Large intestine (tissue), 12 donors: ENCODE data around the gene TRPC6. TPM values are rescaled to one million over a fixed set of nuclear protein-coding genes. Genes with fewer than 3 reads are reported as not detected.
A peak's percentile ranks its signal among the peaks of the same experiment; 100 is the strongest.

Experiments
- DNase-seq, 2 donors: peaks; one replicate each; pipeline versions ENCODE4 v3.0.0 to v3.0.0-alpha.2; 2013
- H3K27ac ChIP-seq: one replicate; pipeline ENCODE4 v1.5.1; 2013; ENCODE audit warnings: low read length
- H3K27me3 ChIP-seq: 2 replicates; pipeline ENCODE4 v1.6.1; 2013; ENCODE audit warnings: low read length; ENCODE audit not compliant: control insufficient read depth, insufficient read depth
- H3K36me3 ChIP-seq: 2 replicates; pipeline ENCODE4 v1.6.1; 2013; ENCODE audit warnings: low read length; ENCODE audit not compliant: control insufficient read depth, insufficient read depth
- H3K4me1 ChIP-seq: one replicate; pipeline ENCODE4 v1.6.1; 2013; ENCODE audit warnings: low read length; ENCODE audit not compliant: control insufficient read depth, insufficient read depth
- H3K4me3 ChIP-seq: one replicate; pipeline ENCODE4 v1.5.1; 2013; ENCODE audit warnings: low read length
- H3K9me3 ChIP-seq: one replicate; pipeline ENCODE4 v1.6.1; 2013; ENCODE audit warnings: mild to moderate bottlenecking, low read depth, low read length, moderate library complexity; ENCODE audit not compliant: control insufficient read depth
- WGBS: methylation state at CpG from one replicate; pipeline ENCODE4 v1.1.5; 2013; ENCODE audit warnings: low lambda C conversion rate; ENCODE audit not compliant: insufficient coverage; 5-methylcytosine and 5-hydroxymethylcytosine counted together
- long read RNA-seq, 11 donors: transcript quantifications; one replicate each; lab custom pipeline, GENCODE V29; 2026
- polyA plus RNA-seq: library from polyadenylated mRNA; unstranded; fragments of 120-200 nt; gene quantifications from one replicate; pipeline ENCODE4 v1.2.1, GENCODE V29; 2013

Gene TRPC6
- polyA plus RNA-seq, result 4.2 TPM
- long read RNA-seq, donor 1, result 0 reads
- long read RNA-seq, donor 2, result 0 reads
- long read RNA-seq, donor 3, result 0 reads
- long read RNA-seq, donor 4, result 0 reads
- long read RNA-seq, donor 5, full-length matches to known transcripts, result 1 of 1 reads
- long read RNA-seq, donor 5, partial matches to known transcripts, result 0 of 1 reads
- long read RNA-seq, donor 5, other reads (novel, unspliced or antisense), result 0 of 1 reads
- long read RNA-seq, donor 6, result 0 reads
- long read RNA-seq, donor 7, partial matches to known transcripts, result 0 of 1 reads
- long read RNA-seq, donor 7, other reads (novel, unspliced or antisense), result 0 of 1 reads
- long read RNA-seq, donor 8, full-length matches to known transcripts, result 1 of 1 reads
- long read RNA-seq, donor 8, partial matches to known transcripts, result 0 of 1 reads
- long read RNA-seq, donor 8, other reads (novel, unspliced or antisense), result 0 of 1 reads
- long read RNA-seq, donor 9, result 0 reads
- long read RNA-seq, donor 10, result 0 reads
- long read RNA-seq, donor 11, result 0 reads

DNA sequence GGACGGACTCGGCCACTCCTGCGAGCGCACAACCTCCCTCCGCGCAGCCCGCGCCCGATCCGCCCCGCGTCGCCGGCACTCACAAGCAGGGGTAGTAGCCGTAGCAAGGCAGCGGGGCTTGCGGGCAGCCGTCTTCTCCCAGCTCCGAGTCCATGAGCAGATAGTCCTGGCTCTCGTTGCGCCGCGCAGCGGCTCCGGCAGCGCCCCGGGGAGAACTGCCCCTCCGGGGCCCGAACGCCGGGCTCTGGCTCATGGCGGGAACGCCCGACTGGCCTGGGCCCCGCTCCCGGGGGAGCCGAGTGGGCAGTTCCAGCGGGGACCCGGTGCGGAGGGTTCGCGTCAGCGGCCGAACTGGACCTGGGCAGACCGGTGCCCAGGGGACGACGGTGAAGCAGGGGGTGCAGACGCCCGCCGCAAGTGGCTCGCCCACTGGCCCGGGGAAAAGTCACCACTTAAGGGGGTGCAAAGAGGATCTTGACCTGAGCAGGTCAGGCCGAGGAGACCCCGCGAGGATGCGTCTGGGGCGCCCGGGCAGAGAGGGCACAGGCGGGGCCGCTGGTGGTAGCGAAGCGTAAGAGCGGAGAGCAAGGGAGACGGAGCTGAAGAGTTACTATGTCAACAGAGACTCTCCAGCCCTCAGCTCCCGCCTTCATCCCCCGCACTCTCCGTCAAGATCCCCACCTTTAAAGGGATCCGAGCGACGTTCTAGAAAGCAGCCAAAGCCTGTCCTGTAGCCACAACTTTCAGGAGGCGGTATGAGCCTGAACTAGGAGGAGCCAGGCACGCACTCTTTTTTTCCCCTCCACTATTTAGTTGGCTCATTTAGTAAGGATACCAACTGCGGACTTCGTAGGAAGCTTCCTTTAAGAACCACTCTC is at the start of gene TRPC6:
Gene TRPC6, minus strand, starts transcription at position 757 of the 878 bp plus-strand sequence. Its CDS starts 504 bp downstream, at position 253.
- no peak within 1 kb of the TSS for H3K27ac ChIP-seq
- H3K4me1 ChIP-seq, result peaks cover 3% of the 10 kb centered on the region
- peak within 1 kb of the TSS; percentile 41 for H3K4me3 ChIP-seq
- whole genome bisulfite sequencing, result no CpG with 5 or more reads among the region's 74 CpGs
- H3K27me3 ChIP-seq, result peaks cover 49% of the 10 kb centered on the region
- peaks cover 3% of the 10 kb centered on the region for H3K9me3 ChIP-seq
- DNase-seq, result peak; percentile 3 to 37
- H3K36me3 ChIP-seq, result no peaks in the 10 kb centered on the region

DNA sequence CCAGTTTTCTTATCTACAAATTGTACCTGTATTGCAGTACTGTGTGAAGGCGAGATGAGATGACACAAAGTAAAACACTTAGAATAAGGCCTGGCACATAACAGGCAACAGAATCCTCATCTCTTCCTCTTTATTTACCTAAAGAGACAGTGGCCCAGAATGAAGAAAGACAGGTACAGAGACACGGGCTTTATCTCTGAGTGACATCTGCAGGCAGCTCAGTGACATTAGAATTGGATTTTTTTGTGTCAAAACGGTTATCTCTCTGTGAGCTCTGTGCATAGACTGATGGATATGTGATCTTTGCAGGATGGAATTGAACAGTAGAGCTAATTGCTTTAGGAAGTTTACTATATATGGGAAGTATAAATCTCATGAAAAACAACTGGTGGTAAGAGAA is 36.2 kb upstream of the TRPC6 start:
- H3K27ac ChIP-seq, result no peak overlapping the region
- no peak for DNase-seq
- whole genome bisulfite sequencing, result no CpG with 5 or more reads among the region's 3 CpGs
- H3K4me3 ChIP-seq, result no peak overlapping the region
- no peaks in the 10 kb centered on the region for H3K36me3 ChIP-seq
- H3K9me3 ChIP-seq, result no peaks in the 10 kb centered on the region
- no peaks in the 10 kb centered on the region for H3K4me1 ChIP-seq
- no peaks in the 10 kb centered on the region for H3K27me3 ChIP-seq

GRCh38 chr11:101618709-101619108 is 34.9 kb upstream of the TRPC6 start:
- H3K4me1 ChIP-seq, result no peaks in the 10 kb centered on the region
- H3K9me3 ChIP-seq, result no peaks in the 10 kb centered on the region
- no peaks in the 10 kb centered on the region for H3K36me3 ChIP-seq
- no peaks in the 10 kb centered on the region for H3K27me3 ChIP-seq
- H3K27ac ChIP-seq, result no peak overlapping the region
- DNase-seq, result no peak
- H3K4me3 ChIP-seq, result no peak overlapping the region
- WGBS, result 100% methylated on average over 1 of the region's 2 CpGs

- WGBS, result no CpG with 5 or more reads among the region's 6 CpGs
- Histone ChIP-seq H3K9me3 (no peaks in the 10 kb centered on the region), H3K4me3 (no peak overlapping the region), H3K27ac (no peak overlapping the region), H3K4me1 (no peaks in the 10 kb centered on the region), H3K36me3 (no peaks in the 10 kb centered on the region), H3K27me3 (no peaks in the 10 kb centered on the region)
- no peak for DNase-seq
These were observed 34.0 kb upstream of the TRPC6 start for GRCh38 chr11:101617735-101618332.

DNA sequence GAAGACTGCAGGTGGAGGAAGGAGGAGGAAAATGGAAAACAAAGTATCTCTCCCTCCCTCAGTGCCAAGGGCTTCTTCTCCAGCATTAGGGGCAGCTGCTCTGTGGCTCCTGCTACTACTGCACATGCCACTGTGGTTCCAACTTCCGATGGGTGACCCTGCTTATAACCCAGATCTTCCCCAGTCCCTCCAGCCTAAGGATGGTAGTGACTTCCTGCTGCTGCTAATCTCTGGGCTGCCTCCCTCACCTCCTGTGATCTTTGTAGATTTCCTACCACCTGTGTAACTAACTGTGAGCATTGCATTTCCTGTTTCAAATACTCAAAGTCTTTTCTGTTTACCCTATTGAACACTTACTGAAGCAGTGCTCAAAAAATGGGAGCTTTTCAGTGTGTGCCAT is 28.7 kb upstream of the TRPC6 start:
- Histone ChIP-seq H3K27ac (no peak overlapping the region), H3K36me3 (no peaks in the 10 kb centered on the region), H3K4me1 (no peaks in the 10 kb centered on the region), H3K27me3 (no peaks in the 10 kb centered on the region), H3K9me3 (no peaks in the 10 kb centered on the region), H3K4me3 (no peak overlapping the region)
- DNase-seq, result no peak
- WGBS, result no CpG with 5 or more reads among the region's 1 CpG

DNA sequence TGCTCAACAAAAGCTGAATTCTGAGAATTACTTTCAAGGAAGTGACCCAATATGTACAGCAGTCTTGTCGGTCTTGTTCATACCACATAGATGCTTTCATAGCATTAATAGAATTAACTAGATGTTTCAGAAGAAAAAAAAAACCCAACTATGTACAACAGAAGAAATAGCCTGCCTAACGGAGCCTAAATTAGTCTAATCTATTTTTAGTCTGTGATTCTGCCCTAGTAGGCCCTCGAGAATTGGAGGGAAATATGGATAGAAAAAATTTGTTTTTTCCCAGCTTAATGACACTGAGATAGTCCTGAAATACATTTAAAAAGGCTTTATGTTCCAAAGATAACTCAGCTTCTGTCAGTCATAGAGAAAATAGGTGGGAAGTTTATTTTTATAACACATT is 17.1 kb upstream of the TRPC6 start:
- Histone ChIP-seq H3K27ac (no peak overlapping the region), H3K4me3 (no peak overlapping the region), H3K27me3 (no peaks in the 10 kb centered on the region), H3K36me3 (no peaks in the 10 kb centered on the region), H3K9me3 (no peaks in the 10 kb centered on the region), H3K4me1 (no peaks in the 10 kb centered on the region)
- no peak for DNase-seq
- 93% methylated on average over 3 of the region's 3 CpGs for WGBS

DNA sequence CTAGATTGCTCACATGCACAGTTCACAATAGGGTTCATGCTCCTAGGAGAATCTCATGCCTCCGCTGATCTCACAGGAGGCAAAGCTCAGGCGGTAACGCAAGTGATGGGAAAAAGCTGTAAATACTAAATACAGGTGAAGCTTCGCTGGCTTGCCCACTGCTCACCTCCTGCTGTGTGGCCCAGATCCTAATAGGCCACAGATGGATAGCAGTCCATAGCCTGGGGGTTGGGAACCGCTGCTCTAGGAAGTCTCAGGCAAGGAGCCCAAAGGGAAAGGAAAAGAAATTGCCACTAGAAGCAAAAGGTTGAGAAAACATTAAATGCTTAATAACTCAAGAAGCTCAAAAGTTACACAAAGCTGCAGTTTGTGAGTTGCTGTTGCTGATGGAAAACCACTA is 3.2 kb upstream of the TRPC6 start:
- Histone ChIP-seq H3K4me3 (no peak overlapping the region), H3K4me1 (peaks cover 3% of the 10 kb centered on the region), H3K27ac (no peak overlapping the region), H3K9me3 (peaks cover 3% of the 10 kb centered on the region), H3K27me3 (peaks cover 42% of the 10 kb centered on the region), H3K36me3 (no peaks in the 10 kb centered on the region)
- no peak for DNase-seq
- WGBS, result 100% methylated on average over 1 of the region's 5 CpGs

DNA sequence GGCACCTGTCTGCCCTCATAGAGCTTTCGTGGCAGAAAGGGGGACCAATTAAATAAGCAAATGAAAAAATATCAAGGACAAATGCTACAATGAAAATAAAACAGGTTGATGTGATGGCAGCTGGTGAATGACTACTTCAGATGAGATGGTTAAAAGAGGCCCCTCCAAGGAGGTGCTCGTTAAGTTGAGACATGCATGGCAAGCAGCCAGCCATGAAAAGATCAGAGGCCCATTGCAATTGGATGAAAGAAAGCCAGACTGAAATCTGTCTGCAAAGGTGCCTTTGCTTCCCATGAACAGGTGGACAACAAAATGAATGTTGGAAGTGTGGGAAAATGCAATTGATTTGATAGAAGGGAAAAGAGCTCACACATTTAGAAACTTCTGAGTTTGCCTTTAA is 848 bp upstream of the TRPC6 start:
- Histone ChIP-seq H3K4me1 (peaks cover 3% of the 10 kb centered on the region), H3K36me3 (no peaks in the 10 kb centered on the region), H3K27ac (no peak overlapping the region), H3K27me3 (peaks cover 48% of the 10 kb centered on the region), H3K9me3 (peaks cover 3% of the 10 kb centered on the region), H3K4me3 (no peak overlapping the region)
- WGBS, result no CpG with 5 or more reads among the region's 2 CpGs
- no peak for DNase-seq

DNA sequence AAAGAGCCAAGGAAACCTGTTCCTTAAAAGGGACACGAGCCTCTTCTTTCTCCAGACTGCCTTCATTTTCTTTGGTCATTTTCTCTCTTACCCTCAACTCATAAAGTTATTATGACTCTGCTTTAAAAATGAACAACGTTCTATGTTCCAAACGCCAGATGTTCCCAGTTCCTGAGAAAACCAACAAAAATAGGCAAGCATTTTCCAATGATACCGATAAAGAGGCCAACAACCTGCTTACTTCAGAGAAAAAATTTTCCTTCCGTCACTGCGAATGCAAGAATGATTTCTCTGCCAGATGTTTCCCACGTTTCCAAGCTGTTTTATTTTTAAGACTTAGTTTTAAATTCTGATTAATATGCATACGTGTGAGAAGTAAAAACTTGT is 315 bp upstream of the TRPC6 start:
- DNase-seq, result no peak
- 60% methylated on average over 6 of the region's 8 CpGs for WGBS
- H3K27ac ChIP-seq, result no peak overlapping the region
- peaks cover 49% of the 10 kb centered on the region for H3K27me3 ChIP-seq
- no peaks in the 10 kb centered on the region for H3K36me3 ChIP-seq
- peak overlapping the region; percentile 41 for H3K4me3 ChIP-seq
- peaks cover 3% of the 10 kb centered on the region for H3K4me1 ChIP-seq
- H3K9me3 ChIP-seq, result peaks cover 3% of the 10 kb centered on the region

- H3K4me3 ChIP-seq, result peak overlapping the region; percentile 41
- no peaks in the 10 kb centered on the region for H3K36me3 ChIP-seq
- peaks cover 3% of the 10 kb centered on the region for H3K4me1 ChIP-seq
- H3K9me3 ChIP-seq, result peaks cover 3% of the 10 kb centered on the region
- peaks cover 49% of the 10 kb centered on the region for H3K27me3 ChIP-seq
- WGBS, result no CpG with 5 or more reads among the region's 19 CpGs
- DNase-seq, result peak in 1 of 2 donors; percentile 18
- H3K27ac ChIP-seq, result no peak overlapping the region
These were observed 887 bp downstream of the TRPC6 start for GRCh38 chr11:101582989-101583250.
